Measurements from ENCODE around the gene ACKR3.

ACKR3 gene

GRCh38 chr2:236573066-236573929 is 3.7 kb downstream of the ACKR3 start:
- no peak overlapping the region for H3K4me3 ChIP-seq (ENCODE audit: low read depth, low read length)
- no peak for TF ChIP-seq CTCF (IDR thresholded peaks at IDR 0.05; ENCODE audit: low read depth, low read length, missing control alignments)
- DNase-seq (ENCODE audit: low read depth): no peak

- DNase-seq (ENCODE audit: low read depth): no peak
- no peak overlapping the region for H3K4me3 ChIP-seq (ENCODE audit: low read depth, low read length)
- TF ChIP-seq CTCF (IDR thresholded peaks at IDR 0.05; ENCODE audit: low read depth, low read length, missing control alignments): no peak
These were observed 4.4 kb downstream of the ACKR3 start for GRCh38 chr2:236574000-236574399.

GRCh38 chr2:236574424-236575145 is 5.0 kb downstream of the ACKR3 start:
- TF ChIP-seq CTCF (IDR thresholded peaks at IDR 0.05; ENCODE audit: low read depth, low read length, missing control alignments): no peak
- H3K4me3 ChIP-seq (ENCODE audit: low read depth, low read length): no peak overlapping the region
- DNase-seq (ENCODE audit: low read depth): no peak

GRCh38 chr2:236575510-236575909 is 5.9 kb downstream of the ACKR3 start:
- DNase-seq (ENCODE audit: low read depth): no peak
- H3K4me3 ChIP-seq (ENCODE audit: low read depth, low read length): no peak overlapping the region
- no peak for TF ChIP-seq CTCF (IDR thresholded peaks at IDR 0.05; ENCODE audit: low read depth, low read length, missing control alignments)

- TF ChIP-seq CTCF (IDR thresholded peaks at IDR 0.05; ENCODE audit: low read depth, low read length, missing control alignments): no peak
- no peak overlapping the region for H3K4me3 ChIP-seq (ENCODE audit: low read depth, low read length)
- DNase-seq (ENCODE audit: low read depth): no peak
These were observed 6.5 kb downstream of the ACKR3 start for GRCh38 chr2:236576087-236576486.

- no peak for TF ChIP-seq CTCF (IDR thresholded peaks at IDR 0.05; ENCODE audit: low read depth, low read length, missing control alignments)
- no peak for DNase-seq (ENCODE audit: low read depth)
These were observed 7.3 kb downstream of the ACKR3 start for GRCh38 chr2:236576953-236577352.

More at GRCh38 chr2:236576953-236577352, 7.3 kb downstream of the ACKR3 start:
- H3K4me3 ChIP-seq (ENCODE audit: low read depth, low read length): no peak overlapping the region

Measured in GM12864 (cell line).